Renal cortex interstitium (tissue), 11 donors: Measurements from ENCODE around the gene SIRPA. TPM values are rescaled to one million over a fixed set of nuclear protein-coding genes. Genes with fewer than 3 reads are reported as not detected.

Experiments
- DNase-seq, 11 donors: peaks; one replicate each; pipeline ENCODE4 v3.0.0-alpha.2; 2013; ENCODE audit warnings: low read depth in 9 of 11, low spot score in 4 of 11; ENCODE audit errors: extremely low read depth in 1 of 11
- polyA plus RNA-seq, 3 donors: library from polyadenylated mRNA; unstranded; fragments of 120-200 nt; gene quantifications; one replicate each; pipeline ENCODE4 v1.2.1, GENCODE V29; 2013; ENCODE audit not compliant: insufficient read length in 3 of 3

Gene SIRPA
- polyA plus RNA-seq, 3 donors = 24.4 to 28.1 (median 27.9) TPM

DNA sequence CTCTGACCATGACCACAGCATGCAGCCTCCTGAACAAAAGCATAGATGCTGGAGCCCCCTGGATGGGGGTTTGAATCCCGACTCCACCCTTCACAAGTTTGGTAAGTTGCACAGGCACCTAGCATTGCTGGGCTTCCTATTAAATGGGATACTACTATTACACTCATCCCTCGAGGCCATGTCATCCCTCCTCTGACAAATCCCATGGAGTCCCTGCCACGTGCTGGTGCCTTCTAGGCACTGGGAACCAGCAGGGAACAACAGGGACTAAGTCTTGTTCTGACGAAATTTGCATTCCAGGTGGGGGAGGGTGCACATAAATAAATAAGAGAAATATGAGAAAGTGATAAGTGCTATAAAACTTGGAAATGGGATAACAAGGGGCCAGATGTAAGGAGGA, 15.3 kb upstream of the SIRPA start:
- DNase-seq = no peak

- no peak for DNase-seq
Observed at GRCh38 chr20:1880529-1881239, 14.5 kb upstream of the SIRPA start.

DNA sequence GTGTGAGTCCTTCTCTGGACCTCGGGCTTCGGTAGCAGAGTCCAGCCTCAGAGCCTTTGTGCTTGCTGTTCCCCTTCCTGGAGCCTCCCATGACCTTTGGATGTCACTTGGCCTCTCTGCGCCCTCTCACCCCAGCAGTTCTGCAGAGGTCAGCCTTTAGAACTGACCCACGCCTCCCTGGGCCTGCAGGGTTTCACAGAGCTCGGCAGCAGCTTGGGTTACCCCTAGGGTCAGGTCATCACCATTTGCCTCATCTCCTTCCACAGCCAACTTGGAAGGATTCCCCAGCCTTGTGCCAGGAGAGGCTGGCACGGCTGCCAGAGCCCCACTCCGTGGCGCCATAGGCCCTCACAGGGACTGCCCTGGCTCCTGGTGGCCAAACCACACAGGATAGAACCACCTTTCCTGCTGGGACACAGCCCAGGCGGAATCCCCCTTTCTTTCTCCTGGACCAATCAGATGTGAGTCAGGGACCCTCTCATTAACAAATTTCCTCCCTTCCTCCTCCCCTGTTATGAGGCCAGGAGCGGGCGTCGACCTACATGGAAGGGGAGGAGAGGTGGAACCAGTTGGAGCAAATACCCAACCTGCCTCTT, 13.9 kb upstream of the SIRPA start:
- DNase-seq = no peak

DNA sequence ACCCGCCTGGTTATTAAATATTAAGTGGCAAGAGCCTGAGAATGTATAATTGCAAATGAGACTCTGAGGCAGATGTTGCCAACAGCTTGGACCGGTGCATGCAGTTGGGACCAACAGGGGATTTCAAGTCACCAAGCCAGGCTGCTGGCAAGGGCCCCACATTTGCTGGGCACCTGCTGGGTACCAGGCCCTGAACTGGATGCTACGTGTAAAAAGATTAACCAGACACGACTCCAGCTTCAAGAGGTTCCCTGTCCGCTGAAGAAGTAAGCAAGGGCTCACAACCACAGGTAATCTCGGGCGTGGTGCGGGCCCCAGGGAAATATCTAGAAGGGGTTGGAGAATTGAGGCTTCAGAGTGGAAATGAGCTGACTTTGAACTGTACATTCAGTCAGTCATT, 13.2 kb upstream of the SIRPA start:
- no peak for DNase-seq

DNA sequence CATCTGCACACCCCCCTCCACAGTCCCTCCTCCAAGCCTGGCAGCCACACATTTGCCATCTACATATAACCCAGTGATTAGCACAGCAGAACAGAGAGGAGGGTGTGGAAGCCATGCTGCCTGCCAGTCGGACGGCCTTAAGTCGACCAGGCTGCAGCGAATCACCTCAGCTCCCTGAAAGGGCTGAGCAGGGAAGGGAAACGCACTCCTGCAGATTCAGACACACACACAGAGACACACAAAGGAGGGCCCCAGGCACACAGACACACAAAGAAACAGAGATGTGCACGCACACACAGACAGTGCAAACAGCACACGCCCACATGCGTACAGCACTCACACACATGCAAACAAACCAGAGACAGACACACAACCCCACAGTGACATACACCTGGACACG, 11.2 kb upstream of the SIRPA start:
- DNase-seq = no peak

DNA sequence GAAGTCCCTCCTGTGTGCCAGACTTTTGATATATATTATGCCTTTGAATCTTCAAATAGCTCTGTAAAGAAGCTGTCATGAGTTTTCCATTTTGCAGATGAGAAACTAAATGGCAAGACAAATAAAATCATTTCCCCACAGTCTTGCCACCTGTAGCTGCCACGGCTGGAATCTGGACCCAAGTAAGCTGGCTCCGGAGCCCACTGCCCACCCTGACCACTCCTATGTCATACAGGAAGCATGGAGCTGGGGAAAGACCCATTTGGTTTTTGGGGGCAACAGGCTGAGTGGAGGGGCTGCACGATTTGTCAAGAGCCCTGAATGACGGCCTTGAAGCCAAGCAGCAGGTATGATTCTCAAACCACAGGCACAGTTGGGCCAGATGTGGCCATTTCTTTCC, 10.0 kb upstream of the SIRPA start:
- no peak for DNase-seq

GRCh38 chr20:1885940-1886693, 9.1 kb upstream of the SIRPA start:
- DNase-seq = no peak

DNA sequence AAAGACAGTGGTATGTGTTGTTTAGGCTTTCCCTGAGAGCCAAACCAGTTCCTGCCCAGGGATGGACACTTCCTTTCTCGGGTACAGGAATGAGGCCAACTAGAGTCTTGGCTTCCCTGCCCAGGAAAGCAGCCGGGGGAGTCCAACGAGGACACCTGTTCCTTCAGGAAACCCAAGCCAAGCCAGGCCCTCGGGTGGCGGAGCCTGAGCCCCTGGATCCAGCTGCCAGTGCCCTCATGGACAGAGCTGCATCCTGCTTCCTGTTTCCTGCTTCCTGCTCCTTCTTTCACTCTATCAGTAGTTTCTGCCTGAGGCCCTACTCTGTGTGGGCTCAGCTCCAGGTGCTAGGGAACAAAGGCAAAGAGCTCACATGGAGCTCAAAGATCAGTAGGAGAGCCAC, 7.9 kb upstream of the SIRPA start:
- DNase-seq = no peak

GRCh38 chr20:1887756-1888155, 7.5 kb upstream of the SIRPA start:
- no peak for DNase-seq

- DNase-seq = no peak
Observed at GRCh38 chr20:1888796-1889463, 6.3 kb upstream of the SIRPA start.

- no peak for DNase-seq
Observed at GRCh38 chr20:1890469-1891262, 4.5 kb upstream of the SIRPA start.

- DNase-seq = no peak
Observed at GRCh38 chr20:1891263-1892118, 3.7 kb upstream of the SIRPA start.

GRCh38 chr20:1892119-1892385, 3.2 kb upstream of the SIRPA start:
- DNase-seq = no peak

GRCh38 chr20:1893721-1894470, 1.3 kb upstream of the SIRPA start:
- peak in 1 of 11 donors; percentile 27 for DNase-seq

GRCh38 chr20:1894471-1894950, 696 bp upstream of the SIRPA start:
- DNase-seq = peak in 9 of 11 donors; percentile 26 to 67 (median 50)

DNA sequence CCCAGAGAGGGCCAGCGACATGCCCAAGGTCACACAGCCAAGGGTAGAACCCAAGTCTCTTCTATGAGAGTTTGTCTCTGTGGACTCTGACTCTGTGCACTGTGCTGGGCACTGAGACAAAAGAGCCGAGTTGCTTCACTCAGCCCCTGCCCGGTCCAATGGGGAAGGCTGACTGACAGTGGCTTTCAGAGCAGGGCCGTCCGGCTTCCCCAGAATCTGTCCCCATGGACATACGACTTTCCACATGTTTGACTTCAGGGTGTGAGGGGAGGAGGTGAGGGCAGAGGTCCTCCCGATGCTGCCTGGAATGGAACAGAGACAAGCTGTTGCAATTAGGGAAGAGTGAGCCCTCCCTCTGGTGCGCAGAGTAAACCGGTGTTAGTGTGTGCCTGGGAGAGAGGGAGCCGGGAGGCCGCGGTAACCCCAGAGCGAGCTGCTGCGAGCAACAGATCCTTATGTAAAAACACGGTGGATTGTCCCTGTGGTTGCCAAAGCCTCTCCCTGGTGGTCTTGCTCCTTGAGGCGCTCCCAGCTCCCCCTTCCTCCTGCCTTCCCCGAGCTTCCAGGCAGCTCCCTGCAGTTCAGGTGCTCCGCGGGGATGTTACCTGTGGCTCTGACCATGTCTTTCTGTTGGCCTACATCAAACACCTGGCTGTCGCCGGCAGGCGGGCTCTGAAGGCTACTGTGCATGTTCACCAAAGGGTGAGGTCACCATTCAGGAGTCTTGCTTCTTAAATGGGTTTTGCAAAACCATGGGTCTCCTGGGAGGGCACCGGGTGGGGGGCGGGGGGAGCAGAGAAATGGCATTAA, 672 bp downstream of the SIRPA start:
- DNase-seq = no peak
